Liver (tissue), 9 donors: ENCODE measurements around the gene RNLS. TPM values are rescaled to one million over a fixed set of nuclear protein-coding genes. Genes with fewer than 3 reads are reported as not detected.

ENCODE experiments used
- DNase-seq: peaks from one replicate; pipeline ENCODE4 v3.0.0-alpha.2; 2017; ENCODE audit warnings: low spot score
- H3K27ac ChIP-seq, 2 donors: one replicate each; pipeline ENCODE4 v1.7.0; 2013; ENCODE audit warnings: inconsistent platforms in 2 of 2, low read length in 2 of 2, control low read depth in 1 of 2, low read depth in 1 of 2, mild to moderate bottlenecking in 1 of 2
- H3K27me3 ChIP-seq, 4 donors: one replicate each; pipeline versions ENCODE4 v1.6.1 to v1.7.0; 2013; ENCODE audit warnings: low read length in 3 of 4, inconsistent platforms in 1 of 4, mild to moderate bottlenecking in 1 of 4, moderate library complexity in 1 of 4; ENCODE audit not compliant: control insufficient read depth in 4 of 4, insufficient read depth in 4 of 4
- H3K36me3 ChIP-seq, 4 donors: one replicate each; pipeline versions ENCODE4 v1.6.1 to v1.7.0; 2013; ENCODE audit warnings: low read length in 3 of 4, mild to moderate bottlenecking in 3 of 4, low read depth in 1 of 4, moderate library complexity in 1 of 4; ENCODE audit not compliant: control insufficient read depth in 4 of 4, insufficient read depth in 3 of 4
- H3K4me1 ChIP-seq, 4 donors: one replicate each; pipeline versions ENCODE4 v1.6.1 to v1.7.0; 2013; ENCODE audit warnings: low read length in 3 of 4, mild to moderate bottlenecking in 3 of 4, moderate library complexity in 1 of 4; ENCODE audit not compliant: control insufficient read depth in 4 of 4, insufficient read depth in 4 of 4
- H3K4me3 ChIP-seq, 3 donors: one replicate each; pipeline versions ENCODE4 v1.6.1 to v1.7.0; 2013; ENCODE audit warnings: low read length in 3 of 3, control low read depth in 1 of 3, low read depth in 1 of 3, mild to moderate bottlenecking in 1 of 3
- H3K9ac ChIP-seq, 2 donors: one replicate each; pipeline ENCODE4 v1.7.0; 2013; ENCODE audit warnings: low read length in 2 of 2, mild to moderate bottlenecking in 2 of 2, moderate library complexity in 2 of 2, control low read depth in 1 of 2, low read depth in 1 of 2
- H3K9me3 ChIP-seq, 4 donors: one replicate each; pipeline versions ENCODE4 v1.6.1 to v1.7.0; 2013; ENCODE audit warnings: low read length in 3 of 4; ENCODE audit not compliant: control insufficient read depth in 4 of 4
- CTCF ChIP-seq: fragments of 150-350 bp; IDR thresholded peaks from 2 replicates; pipeline ENCODE4 v1.5.1; 2017; ENCODE audit warnings: improper control_type of control experiment, low read depth, low read length; ENCODE audit not compliant: missing input control
- EGR1 ChIP-seq, 2 donors: IDR thresholded peaks; 2 replicates each; pipeline ENCODE4 v1.6.1; 2016 to 2018; ENCODE audit warnings: antibody characterized with exemption in 2 of 2, low read depth in 2 of 2
- FOXA1 ChIP-seq: IDR thresholded peaks from 2 replicates; pipeline ENCODE4 v1.6.1; 2016; ENCODE audit warnings: antibody characterized with exemption
- FOXA2 ChIP-seq: IDR thresholded peaks from 2 replicates; pipeline ENCODE4 v1.6.1; 2016; ENCODE audit warnings: antibody characterized with exemption
- GABPA ChIP-seq, 2 donors: IDR thresholded peaks in 1 of 2; conservative IDR thresholded peaks in 1 of 2; 2 replicates each; pipeline ENCODE4 v1.6.1; 2016; ENCODE audit warnings: antibody characterized with exemption in 2 of 2, mild to moderate bottlenecking in 1 of 2, moderate library complexity in 1 of 2
- HNF4A ChIP-seq, 2 donors: conservative IDR thresholded peaks; 2 replicates each; pipeline ENCODE4 v1.6.1; 2016; ENCODE audit warnings: antibody characterized with exemption in 2 of 2, mild to moderate bottlenecking in 2 of 2
- HNF4G ChIP-seq: IDR thresholded peaks from 2 replicates; pipeline ENCODE4 v1.6.1; 2016; ENCODE audit warnings: antibody characterized with exemption
- JUND ChIP-seq, 2 donors: IDR thresholded peaks; 2 replicates each; pipeline ENCODE4 v1.6.1; 2016; ENCODE audit warnings: antibody characterized with exemption in 2 of 2
- NR2F2 ChIP-seq: IDR thresholded peaks from 2 replicates; pipeline ENCODE4 v1.6.1; 2016; ENCODE audit warnings: antibody characterized with exemption
- RAD21 ChIP-seq, 2 donors: IDR thresholded peaks; 2 replicates each; pipeline ENCODE4 v1.6.1; 2016; ENCODE audit warnings: antibody characterized with exemption in 2 of 2, mild to moderate bottlenecking in 2 of 2
- REST ChIP-seq: IDR thresholded peaks from 2 replicates; pipeline ENCODE4 v1.6.1; 2016; ENCODE audit warnings: antibody characterized with exemption, mild to moderate bottlenecking
- RXRA ChIP-seq, 2 donors: IDR thresholded peaks; 2 replicates each; pipeline ENCODE4 v1.6.1; 2017 to 2018; ENCODE audit warnings: antibody characterized with exemption in 2 of 2, mild to moderate bottlenecking in 1 of 2
- SP1 ChIP-seq: IDR thresholded peaks from 2 replicates; pipeline ENCODE4 v1.6.1; 2018; ENCODE audit warnings: antibody characterized with exemption, mild to moderate bottlenecking
- YY1 ChIP-seq: IDR thresholded peaks from 2 replicates; pipeline ENCODE4 v1.6.1; 2016; ENCODE audit warnings: antibody characterized with exemption, mild to moderate bottlenecking
- WGBS: extraction: QIAGEN DNeasy Blood & Tissue Kit; methylation state at CpG from one replicate; pipeline ENCODE4 v1.1.7; 2013; 5-methylcytosine and 5-hydroxymethylcytosine counted together
- polyA plus RNA-seq, 2 donors: library from polyadenylated mRNA; stranded (reverse) in 1 of 2; unstranded in 1 of 2; fragments of 200-250 nt in 1 of 2; fragments of >200 nt in 1 of 2; fragmentation: Nextera tagmentation in 1 of 2; extraction: Ambion mirVana in 1 of 2; gene quantifications; one replicate each; pipeline versions ENCODE4 v1.2.1 to v1.2.3, GENCODE V29; 2013 to 2015
- total RNA-seq, 2 donors: library from RNA; depleted of rRNA; stranded (reverse); fragments of >200 nt; gene quantifications; one replicate each; pipeline ENCODE4 v1.2.3, GENCODE V29; 2014
- TF ChIP-seq, protein P1 (sequence below): IDR thresholded peaks from 2 replicates; pipeline ENCODE4 v1.6.1; 2016; ENCODE audit warnings: antibody characterized with exemption
- TF ChIP-seq, protein P2 (sequence below): IDR thresholded peaks from 2 replicates; pipeline ENCODE4 v1.6.1; 2016; ENCODE audit warnings: antibody characterized with exemption
- TF ChIP-seq, protein P3 (sequence below): IDR thresholded peaks from 2 replicates; pipeline ENCODE4 v1.6.1; 2016; ENCODE audit warnings: antibody characterized with exemption
- donor health status: healthy.
- donor health status: healthy.
- donor health status: healthy.
- donor health status: healthy.
- donor health status: healthy.

RNLS gene
- total and polyA plus RNA-seq, 4 donors, result 4.1 to 12.4 (median 7.5) TPM

DNA sequence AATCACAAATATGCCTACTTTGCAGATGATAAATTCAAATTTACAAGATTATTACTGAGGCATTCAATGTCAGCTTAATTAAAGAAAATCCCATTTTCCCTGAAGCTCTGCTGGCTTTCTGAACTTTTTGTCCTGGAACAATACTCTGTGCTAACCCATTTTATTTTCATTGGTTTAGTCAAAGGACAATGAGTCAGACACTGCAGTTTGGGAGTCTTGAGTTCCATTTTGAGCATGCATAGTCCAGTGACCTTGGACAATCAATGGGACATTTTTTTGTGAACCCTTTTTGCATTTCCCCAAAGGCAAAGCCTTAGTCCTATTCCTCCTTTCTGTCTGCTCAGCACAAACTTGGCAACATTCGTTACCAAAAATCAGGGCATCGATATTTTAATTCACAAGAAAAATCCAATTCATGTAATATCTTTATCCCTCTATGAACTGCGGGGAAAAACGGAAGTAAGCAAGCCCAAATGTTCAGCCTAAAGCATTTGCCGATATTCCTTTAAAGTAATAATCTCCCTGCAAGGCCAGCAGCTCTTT lies 339.8 kb downstream of the RNLS start:
- WGBS, result 19% methylated on average over 5 of the region's 5 CpGs
- no peak for DNase-seq
- Histone ChIP-seq H3K9me3 (no peaks in the 10 kb centered on the region), H3K4me3 (peak overlapping the region in 2 of 3 donors; percentile 27 to 55), H3K27me3 (no peaks in the 10 kb centered on the region), H3K36me3 (no peaks in the 10 kb centered on the region), H3K4me1 (peaks cover 0 to 28% (median 21%) of the 10 kb centered on the region in 4 donors), H3K9ac (peak overlapping the region; percentile 22 to 72), H3K27ac (peak overlapping the region; percentile 86 to 89)
- TF ChIP-seq FOXA1, result no peak
- no peak for TF ChIP-seq CTCF
- no peak for TF ChIP-seq SP1
- TF ChIP-seq YY1, result no peak
- TF ChIP-seq, protein P1, sequence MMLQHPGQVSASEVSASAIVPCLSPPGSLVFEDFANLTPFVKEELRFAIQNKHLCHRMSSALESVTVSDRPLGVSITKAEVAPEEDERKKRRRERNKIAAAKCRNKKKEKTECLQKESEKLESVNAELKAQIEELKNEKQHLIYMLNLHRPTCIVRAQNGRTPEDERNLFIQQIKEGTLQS, result no peak
- TF ChIP-seq RAD21 (IDR thresholded peaks at IDR 0.05), result no peak
- no peak for TF ChIP-seq REST
- TF ChIP-seq HNF4G, result no peak
- TF ChIP-seq, protein P2, sequence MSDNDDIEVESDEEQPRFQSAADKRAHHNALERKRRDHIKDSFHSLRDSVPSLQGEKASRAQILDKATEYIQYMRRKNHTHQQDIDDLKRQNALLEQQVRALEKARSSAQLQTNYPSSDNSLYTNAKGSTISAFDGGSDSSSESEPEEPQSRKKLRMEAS, result no peak
- no peak for TF ChIP-seq NR2F2
- TF ChIP-seq GABPA (IDR thresholded peaks at IDR 0.05 in 1 of 2, conservative IDR thresholded peaks at IDR 0.05 in 1 of 2), result no peak
- no peak for TF ChIP-seq EGR1 (IDR thresholded peaks at IDR 0.05; ENCODE audit: low read depth in 2 of 2)
- TF ChIP-seq, protein P3, sequence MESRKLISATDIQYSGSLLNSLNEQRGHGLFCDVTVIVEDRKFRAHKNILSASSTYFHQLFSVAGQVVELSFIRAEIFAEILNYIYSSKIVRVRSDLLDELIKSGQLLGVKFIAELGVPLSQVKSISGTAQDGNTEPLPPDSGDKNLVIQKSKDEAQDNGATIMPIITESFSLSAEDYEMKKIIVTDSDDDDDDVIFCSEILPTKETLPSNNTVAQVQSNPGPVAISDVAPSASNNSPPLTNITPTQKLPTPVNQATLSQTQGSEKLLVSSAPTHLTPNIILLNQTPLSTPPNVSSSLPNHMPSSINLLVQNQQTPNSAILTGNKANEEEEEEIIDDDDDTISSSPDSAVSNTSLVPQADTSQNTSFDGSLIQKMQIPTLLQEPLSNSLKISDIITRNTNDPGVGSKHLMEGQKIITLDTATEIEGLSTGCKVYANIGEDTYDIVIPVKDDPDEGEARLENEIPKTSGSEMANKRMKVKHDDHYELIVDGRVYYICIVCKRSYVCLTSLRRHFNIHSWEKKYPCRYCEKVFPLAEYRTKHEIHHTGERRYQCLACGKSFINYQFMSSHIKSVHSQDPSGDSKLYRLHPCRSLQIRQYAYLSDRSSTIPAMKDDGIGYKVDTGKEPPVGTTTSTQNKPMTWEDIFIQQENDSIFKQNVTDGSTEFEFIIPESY, result no peak
- no peak for TF ChIP-seq FOXA2
- no peak for TF ChIP-seq RXRA (IDR thresholded peaks at IDR 0.05)
- TF ChIP-seq JUND (IDR thresholded peaks at IDR 0.05), result no peak
- TF ChIP-seq HNF4A (conservative IDR thresholded peaks at IDR 0.05), result no peak
